NCI-H1930 (cell line): ENCODE measurements around the gene CCNQ.

Source experiments
- DNase-seq, 2 experiments: peaks; one replicate each; lab custom pipeline; 2025; lab: John Stamatoyannopoulos, UW

The CCNQ gene

DNA sequence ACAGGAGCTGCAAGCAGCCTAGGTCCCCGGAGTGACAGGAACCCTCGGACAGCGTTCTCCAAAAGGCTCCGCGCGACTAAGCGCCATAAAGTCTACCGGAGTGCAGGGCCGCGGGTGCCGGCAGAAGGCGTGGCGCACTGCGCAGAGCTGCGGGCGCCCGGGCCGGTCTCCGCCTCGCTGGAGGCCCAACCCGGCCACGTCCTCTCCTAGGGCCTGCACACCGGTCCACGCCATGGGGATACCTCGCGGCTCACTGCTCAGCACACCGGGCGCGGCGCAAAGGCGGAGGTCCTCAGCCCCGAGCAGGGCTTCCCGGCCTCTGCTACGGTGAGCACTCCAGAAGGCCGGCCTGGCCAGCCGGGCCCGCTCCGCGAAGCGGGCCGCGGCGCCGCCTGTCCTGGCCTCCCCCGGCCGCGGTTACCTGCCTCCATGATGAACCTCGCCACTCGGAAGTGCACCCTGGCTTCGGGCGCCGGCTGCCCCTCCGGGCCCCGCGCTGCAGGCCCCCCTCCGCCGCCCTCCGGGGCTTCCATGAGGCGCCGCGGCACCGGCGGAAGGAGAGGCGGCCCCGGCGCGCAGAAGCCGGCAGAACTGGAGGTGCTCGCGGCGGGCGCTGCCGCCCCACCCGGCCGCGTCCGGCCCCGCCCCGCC is at the start of gene CCNQ:
TSS of gene CCNQ (minus strand) at position 599 of the 651 bp plus-strand sequence. CDS start at position 533, 66 bp downstream.
- DNase-seq: no peak

DNA sequence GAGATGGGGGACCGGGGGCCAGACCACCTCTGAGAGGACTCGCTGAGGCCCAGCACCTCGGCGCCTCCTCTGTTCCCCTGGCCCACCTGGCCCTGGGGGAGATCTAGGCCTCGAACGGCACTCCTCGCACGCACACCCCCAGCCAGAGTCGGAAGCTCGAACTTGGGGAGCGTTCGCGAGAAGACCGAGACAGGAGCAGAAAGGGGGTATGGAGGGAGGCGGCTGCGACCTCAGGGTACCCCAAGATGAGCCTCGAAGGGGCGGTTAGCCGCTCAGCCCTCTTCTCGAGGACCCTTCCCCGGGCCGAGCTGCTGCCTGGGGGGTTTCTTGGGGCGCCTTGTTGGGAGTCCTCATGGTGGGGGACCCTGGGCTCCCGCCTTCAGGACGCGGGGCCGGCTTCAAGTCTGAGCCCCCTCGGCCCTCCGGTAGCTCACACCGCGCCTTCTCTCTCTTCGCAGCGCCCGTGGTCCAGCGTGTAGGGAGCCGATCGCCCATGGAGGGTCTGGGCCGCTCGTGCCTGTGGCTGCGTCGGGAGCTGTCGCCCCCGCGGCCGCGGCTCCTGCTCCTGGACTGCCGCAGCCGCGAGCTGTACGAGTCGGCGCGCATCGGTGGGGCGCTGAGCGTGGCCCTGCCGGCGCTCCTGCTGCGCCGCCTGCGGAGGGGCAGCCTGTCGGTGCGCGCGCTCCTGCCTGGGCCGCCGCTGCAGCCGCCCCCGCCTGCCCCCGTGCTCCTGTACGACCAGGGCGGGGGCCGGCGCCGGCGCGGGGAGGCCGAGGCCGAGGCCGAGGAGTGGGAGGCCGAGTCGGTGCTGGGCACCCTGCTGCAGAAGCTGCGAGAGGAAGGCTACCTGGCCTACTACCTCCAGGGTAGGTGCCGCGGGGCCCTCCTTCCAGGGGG is 48.8 kb upstream of the CCNQ start:
- no peak for DNase-seq

DNA sequence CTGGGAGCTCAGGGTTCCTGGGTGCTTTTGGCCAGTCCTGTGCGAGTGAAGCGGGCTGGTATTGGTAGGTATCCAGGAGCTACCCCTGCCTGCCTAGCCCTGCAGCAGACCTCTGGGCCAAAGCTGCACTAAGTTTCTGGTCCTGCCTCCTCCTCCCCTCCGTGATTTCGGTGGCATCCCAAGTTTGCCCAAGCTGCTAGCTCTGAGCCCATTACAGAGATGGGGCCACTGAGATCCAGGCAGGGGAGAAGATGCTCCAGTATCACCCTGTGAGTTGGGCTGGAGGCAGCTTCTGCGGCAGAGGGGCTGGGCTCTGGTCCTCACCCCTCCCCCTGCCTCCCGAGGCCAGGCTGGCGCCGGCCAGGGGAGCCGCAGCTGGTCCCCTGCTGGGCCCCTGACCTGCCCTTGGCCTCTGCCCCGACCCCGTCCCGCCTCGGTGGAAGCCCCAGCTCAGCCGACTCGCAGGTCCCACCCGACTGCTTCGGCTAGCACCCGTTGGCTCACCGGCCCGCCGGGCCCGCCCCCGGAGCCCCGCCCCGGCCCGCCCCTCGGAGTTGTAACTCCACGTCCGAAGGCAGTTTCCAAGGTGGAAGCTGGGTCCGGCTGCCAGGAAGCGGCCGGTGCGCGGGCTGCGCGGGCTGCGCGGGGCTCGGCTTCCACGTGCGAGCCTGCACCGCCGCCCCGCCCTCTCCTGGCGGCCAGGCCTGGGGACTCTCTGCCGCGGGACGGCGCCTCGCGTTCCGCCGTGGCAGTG is 47.9 kb upstream of the CCNQ start, which contains the start of gene DUSP9:
TSS of gene DUSP9 (plus strand) at position 584 of the 754 bp plus-strand sequence. CDS start 751 bp downstream, outside the sequence.
- DNase-seq: no peak

DNA sequence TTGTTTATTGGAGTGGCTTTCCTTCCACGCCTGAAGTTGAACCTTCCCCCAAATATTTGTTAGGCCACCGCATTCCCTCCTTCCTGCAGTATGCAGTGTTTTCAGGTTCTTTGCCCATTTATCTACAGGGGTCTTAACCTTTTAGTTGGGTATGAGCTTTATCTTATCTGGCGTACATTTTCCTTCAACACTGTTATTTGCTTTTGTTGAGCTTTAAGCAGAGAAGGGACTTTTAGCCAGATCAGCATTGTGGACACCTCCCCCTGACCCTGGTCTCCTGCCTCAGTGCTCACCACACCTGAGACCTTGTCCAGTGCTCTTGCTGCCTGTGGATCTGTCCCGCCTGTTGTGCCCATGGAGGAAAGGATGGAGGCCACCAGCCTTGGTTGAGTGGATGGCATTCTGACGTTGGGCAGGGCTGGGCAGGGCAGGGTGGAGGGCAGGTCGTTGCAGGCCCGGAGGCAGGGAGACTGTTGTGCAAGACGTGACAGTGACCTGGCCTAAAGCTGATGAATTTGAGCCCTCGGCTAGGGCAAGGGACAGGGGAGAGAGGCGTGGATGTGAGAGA is 47.1 kb upstream of the CCNQ start:
- no peak for DNase-seq

DNA sequence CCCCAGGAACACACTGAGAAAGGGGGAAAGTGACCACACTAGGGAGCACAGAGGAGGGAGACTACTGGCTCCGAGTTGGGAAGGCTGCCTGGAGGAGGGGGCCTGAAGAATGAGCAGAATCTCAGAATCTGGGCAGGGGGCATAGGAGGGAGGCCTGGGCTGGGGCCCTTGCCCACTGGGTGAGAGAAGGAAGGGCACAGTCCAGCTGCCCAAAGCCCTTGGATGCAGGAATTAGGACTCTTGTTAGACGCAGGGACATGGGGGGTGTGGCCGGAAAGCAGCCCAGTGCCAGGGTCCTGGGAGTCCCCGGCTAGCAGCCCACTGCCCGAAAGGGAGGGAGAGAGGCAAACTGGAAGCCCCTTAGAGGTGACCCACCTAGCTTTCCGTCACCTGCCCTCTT is 46.2 kb upstream of the CCNQ start:
- no peak for DNase-seq

DNA sequence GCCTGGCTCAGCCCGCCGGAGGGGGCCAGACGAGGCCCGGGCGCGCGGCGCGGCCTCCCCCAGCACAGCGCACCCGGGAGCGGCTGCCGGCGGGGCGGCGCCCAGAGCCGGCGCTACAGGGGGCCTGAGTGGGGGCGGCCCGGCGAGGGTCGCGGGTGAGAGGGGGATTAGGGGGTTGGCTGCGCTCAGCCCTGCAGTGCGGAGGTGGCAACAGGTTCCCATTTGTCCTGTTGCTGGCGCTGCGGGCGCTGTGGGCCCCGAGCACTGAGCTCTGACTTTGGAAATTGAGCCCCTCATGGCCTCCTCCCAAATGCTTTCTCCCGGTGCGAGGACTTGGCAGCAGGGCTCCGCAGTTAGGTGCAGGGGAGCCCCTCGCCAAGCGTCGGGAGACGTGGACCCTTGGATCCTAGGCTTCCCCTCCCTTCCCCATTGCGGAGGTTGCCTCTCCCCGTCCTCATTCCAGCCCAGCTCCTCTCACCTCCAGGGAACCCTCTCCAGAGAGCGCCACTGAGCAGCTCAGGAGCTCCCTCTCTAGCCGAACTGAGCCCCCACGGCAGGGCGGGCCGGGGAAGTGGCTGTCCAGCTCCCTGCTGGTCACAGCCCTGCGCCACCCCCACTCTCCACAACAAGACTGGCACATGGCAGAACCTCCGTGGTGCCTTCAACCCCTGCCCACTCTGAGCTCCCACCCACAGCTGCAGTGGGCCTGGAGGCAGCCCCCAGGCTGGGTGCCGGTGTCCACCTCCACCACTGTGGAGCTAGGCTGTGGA is 45.6 kb upstream of the CCNQ start:
- DNase-seq: no peak

DNA sequence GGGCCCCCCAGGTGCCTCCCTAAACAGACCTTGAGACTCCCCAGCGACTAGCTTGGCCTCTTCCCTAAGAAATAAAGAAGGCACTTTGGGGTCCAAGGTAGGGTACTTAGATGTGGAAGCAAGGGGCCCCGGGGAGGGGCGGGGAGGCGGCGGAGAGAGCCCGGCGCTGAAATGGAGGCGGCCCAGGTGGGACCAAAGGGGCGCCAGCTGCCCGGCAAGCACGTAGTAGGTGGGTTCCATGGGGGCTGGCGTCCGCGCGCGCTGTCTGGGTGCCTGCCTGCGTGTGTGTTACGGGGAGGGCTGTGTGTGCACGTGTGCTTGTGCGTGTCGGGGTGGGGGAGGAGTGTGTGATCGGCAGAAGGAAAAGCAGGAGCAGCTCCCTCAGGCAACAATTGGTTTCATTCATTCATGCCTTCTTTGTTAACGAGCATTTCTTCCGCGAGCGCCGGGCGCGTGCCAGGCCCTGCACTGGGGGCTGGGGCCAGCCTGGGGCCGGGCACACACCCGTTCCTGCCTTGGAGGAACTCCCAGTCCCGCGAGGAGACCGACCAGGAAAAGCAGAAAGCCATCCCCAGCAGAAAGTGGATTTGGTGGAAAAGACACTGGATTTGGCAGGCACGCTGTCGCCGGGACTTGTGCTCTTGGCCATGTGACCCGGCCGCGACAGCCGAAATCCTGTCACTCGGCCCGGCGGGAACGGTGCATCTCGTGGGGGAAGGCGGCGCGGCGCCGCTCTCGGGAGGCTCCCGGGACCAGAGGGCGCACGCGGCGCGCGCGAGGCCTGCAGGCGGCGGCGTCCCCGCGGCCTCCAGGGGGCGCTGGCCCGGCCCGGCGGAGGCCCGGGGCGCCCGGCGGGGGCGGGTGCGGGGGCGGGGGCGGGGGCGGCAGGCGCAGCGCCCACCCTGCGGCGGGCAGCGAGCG is 44.8 kb upstream of the CCNQ start:
- peak; percentile 7 to 52 for DNase-seq

DNA sequence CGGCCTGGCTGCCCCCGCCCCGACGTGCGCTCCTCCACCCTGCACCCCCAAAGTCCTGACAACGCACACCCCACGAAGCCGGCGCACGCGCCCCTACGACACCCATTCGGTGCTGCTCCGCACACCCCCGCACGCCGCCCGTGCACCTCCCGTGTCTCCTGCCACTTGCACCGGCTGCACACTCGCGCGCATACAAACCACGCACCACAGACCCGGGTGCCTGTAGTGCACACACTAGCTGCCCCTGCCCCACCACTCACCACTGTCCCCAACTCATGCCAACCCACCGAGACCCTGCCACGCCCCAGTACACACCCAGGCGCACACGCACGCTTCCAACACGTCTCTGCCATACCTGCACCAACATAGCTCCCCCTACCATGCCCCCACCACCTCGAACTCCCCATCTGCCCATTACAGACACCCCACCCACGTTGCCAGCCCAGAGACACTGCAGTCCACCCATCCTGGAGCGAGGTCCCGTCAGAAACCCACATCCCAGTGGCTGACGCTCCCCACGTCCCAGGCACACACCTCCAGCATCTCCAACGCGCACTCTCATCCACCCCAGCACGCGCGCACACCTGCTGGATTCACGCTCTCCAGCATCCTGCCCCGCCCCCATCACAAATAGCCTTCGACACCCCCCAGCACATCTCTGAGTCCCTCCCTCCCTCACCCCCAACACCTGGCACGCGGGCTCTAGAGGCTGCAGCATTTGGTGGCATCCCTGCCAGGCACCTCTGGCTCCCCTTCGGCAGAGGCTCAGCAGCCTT is 43.9 kb upstream of the CCNQ start:
- no peak for DNase-seq

DNA sequence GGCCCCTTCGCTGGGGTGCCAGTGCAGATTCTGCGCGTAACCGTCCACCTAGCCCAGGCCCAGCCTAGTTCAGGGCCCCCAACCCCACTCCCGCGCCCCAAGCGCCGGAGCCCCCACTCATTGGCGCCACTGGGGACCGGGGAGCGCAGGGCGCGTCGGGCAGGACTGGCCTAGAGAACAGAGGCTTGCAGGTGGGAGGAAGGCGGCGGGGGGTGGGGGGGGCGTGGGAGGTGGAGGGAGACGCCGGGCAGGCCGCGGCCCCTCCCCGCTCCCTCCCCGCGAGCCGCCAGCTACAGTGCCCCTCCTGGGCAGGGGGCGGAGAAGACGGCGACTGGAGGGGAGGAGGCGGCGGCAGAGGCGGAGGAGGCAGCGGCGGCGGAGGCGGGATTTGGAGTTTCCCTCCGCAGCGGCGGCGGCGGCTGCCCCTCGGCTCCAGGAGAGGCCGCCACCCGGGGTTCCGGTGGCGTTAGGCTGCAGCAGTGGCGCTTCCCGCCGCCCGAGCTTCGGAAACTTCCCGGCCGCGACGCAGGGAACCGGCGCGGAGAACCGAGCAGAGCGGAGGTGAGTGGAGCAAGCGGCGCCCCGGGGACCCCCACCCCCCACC is 43.2 kb upstream of the CCNQ start:
- peak; percentile 9 to 27 for DNase-seq

DNA sequence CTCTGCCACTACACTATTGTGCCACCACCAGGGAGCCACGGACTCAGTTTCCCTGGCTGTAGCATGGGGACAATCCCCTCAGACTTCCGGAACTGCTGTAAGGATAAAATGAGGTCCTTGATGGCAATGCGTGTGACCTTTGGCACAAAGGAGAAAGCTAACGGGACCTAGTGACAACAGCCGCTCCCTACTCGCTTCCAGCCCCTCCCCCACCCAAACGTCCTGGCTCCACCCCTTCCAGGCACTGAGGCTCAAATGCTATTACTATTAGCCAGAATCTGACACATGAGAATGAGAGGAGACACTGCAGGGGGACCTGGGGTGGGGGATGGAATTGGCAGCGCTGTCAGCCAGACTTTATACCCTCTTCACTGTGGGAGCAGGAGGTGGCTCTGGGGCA is 42.7 kb upstream of the CCNQ start:
- DNase-seq: no peak

DNA sequence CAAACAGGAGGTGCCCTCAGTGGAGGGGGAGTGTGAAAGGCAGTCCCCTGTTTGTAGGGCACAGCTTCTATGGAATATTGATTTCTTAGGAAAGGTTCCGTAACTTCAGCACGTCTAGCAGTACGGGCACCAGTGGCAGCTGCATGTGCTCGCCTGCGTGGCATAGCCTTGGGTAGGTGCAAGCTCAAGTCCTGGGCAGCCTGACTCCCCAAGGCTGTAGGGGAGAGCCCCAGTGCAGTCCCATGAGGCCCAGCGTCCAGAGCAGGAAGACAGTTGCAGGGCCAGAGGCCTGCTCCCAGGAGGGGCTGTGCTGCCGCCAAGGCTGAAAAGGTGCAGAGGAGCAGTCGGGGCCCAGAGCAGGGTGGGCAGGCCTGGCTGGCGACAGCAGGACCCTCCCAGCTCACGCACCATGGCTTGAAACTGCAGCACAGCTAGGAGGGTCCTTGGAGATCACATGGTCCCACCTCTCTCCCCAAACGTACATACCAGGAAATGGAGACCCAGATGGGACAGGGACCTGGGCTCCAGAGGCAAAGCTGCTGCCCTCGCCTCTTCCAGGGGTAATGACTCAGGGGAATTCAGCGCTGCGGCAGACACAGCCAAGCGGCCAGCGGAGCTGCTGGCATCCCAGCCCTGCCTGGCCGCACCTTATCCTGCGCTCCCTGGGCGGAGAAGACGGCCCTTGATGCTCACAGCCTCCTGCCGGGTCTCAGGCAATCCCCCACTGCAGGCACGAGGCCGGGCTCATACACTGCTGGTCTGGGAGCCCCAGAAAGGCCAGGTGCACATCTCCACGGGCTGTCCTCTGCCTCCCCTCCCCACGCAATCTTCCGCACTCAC is 42.0 kb upstream of the CCNQ start:
- no peak for DNase-seq

DNA sequence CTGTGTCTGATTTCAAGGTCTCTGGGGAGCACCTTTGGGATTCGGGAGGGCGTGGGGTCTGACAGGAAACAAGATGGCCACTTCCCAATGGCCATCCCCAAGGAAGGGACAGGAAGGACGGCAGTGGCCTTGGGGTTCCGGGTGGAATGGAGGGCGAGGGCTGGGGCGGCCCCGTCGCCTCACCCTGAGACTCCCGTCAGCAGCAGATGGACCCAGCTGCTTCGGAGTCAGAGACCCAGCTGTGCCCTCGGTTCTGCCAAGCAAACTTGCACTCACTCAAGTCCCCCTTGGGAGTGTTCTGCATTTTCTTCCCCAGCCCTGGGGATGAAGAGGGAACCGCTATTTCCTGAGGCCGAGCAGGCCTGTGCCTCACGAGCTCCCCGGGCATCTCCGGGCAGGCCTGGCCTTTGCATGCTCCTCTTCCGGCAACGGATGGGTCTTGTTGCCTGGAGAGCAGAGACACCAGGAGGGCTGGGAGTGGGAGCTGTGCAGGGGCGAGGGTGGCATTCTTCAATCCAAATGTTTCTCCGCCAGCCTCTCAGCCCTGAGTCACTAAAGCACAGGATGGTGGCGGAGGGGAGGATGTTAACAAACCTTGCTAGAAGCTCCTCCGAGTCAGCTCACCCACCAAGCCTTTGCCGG is 41.2 kb upstream of the CCNQ start:
- no peak for DNase-seq

DNA sequence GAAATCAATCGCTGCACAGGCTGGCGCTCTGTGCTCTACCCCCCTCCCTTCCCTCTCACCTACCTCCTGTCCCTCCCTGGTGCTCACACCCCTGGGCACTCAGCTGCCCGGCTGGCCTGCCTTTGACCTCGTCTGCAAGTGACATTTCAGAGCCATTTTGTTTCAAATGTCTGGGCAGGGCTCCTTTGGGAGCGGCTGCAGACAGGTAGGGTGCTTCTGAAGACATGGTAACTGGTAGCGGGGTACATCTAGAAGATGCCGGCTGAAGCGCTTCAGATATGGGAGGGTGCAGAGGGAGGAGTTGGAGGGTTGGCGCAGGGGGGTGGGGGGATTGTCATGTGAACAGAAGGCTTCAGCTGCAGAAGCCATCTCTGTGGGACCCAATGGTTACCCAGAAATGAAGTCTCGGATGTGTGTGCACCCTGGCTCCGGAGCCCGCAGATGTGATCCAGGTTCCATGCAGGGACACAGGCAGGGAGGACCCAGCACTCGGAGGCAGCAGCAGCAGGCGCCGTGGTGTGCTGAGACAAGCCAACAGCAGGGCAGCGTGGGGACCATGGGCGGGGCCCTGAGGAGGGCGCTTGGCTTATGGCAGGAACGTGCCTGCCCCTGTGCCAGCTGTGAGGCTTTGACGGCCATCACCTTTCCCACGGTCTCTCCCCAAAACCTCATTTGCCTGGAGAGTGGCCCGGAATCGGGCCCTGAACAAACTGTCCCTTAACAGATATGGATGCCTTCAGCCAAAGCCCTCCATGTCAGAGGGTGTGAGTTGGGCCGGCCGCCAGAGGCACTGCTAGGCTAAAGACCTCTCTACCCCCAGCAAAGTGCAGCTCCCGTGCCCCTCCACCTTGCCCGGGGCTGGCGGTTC is 40.5 kb upstream of the CCNQ start:
- DNase-seq: no peak

DNA sequence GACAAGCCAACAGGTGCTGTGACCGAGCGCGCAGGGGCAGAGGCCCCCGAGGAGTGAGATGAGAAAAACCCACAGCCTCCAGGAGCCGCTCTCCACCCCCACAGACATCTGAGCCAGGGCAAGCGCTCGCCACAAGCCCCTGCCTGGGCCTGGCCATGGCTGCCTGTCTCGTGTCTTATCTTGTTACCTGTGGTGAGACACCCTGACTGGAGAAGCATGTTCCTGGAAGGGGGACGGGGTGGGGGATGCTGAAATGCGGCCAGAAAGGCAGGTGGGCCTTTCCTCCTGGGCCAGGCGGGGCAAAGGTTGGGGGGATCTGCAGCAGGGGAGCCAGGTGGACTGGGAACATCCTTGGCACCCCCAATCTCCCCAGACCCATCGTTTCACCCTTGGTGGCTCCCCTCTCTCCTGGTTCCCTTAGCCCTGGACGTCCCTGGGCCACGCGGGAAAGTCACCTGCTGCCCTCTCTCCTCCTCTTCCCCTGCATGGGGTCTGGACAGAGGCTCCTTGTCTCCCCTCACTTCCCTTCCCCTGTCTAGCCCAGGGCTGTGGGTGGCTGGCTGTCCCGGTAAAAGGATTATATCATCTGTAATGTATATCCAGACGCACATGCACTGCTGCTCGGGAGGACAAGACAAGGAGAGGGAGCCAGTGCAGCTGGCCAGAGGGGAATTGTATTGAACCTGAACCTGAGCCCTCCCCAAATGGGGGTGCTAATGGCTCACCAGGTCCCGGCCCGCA is 39.7 kb upstream of the CCNQ start:
- DNase-seq: no peak

DNA sequence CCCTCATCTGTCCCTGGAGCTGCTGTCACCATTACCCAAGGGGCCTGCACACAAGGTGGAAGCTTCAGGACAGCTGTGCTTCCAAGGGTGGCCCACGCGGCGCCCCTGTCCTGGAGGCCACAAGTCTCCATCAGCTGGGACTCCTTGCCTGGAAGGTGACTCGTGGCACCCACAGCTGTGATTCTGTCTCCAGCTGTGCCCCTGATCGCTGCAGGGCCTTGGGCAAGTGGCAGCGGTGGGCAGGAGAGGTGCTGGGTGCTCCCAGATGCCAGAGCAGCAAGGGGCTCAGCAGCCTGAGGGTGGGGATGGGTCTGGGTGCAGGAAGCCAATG is 39.1 kb upstream of the CCNQ start:
- no peak for DNase-seq
